Stomach (tissue), 9 donors: Measurements from ENCODE around the gene CD300LF. TPM values are rescaled to one million over a fixed set of nuclear protein-coding genes. Genes with fewer than 3 reads are reported as not detected.

Source experiments
- DNase-seq, 2 donors: peaks; one replicate each; pipeline versions ENCODE4 v3.0.0 to v3.0.0-alpha.2; 2013 to 2019
- H3K27ac ChIP-seq, 5 donors: fragments of 200-600 bp in 4 of 5; sonication (generic) in 4 of 5; one replicate each; pipeline ENCODE4 v1.5.1; 2013 to 2019; ENCODE audit warnings: mild to moderate bottlenecking in 1 of 5, moderate library complexity in 1 of 5
- H3K27me3 ChIP-seq, 3 donors: fragments of 200-600 bp; sonication (generic); one replicate each; pipeline ENCODE4 v1.5.1; 2017 to 2019; ENCODE audit warnings: mixed run types in 1 of 3
- H3K36me3 ChIP-seq, 4 donors: fragments of 200-600 bp; sonication (generic); 1 replicate in 3 of 4; 2 replicates in 1 of 4; pipeline ENCODE4 v1.5.1; 2016 to 2019
- H3K4me1 ChIP-seq, 4 donors: fragments of 200-600 bp; sonication (generic); one replicate each; pipeline ENCODE4 v1.5.1; 2016 to 2019
- H3K4me3 ChIP-seq, 4 donors: fragments of 200-600 bp; sonication (generic) in 3 of 4; one replicate each; pipeline ENCODE4 v1.5.1; 2016 to 2019; ENCODE audit warnings: mild to moderate bottlenecking in 1 of 4
- H3K9me3 ChIP-seq, 4 donors: fragments of 200-600 bp; sonication (generic); one replicate each; pipeline ENCODE4 v1.5.1; 2016 to 2019
- CTCF ChIP-seq, 7 experiments: fragments of 450-650 bp in 4 of 7; fragments of 200-600 bp in 3 of 7; sonication (generic) in 3 of 7; IDR thresholded peaks; one replicate each; pipeline ENCODE4 v1.5.1; 2016 to 2019; ENCODE audit warnings: antibody characterized with exemption in 7 of 7, control low read depth in 2 of 7, mild to moderate bottlenecking in 1 of 7
- EP300 ChIP-seq: sonication (generic); formaldehyde crosslinking; IDR thresholded peaks from one replicate; pipeline ENCODE4 v1.6.1; 2017; ENCODE audit warnings: antibody characterized with exemption
- POLR2A ChIP-seq, 4 donors: fragments of 450-650 bp; IDR thresholded peaks; one replicate each; pipeline ENCODE4 v1.6.1; 2016; ENCODE audit warnings: antibody characterized with exemption in 4 of 4, control low read depth in 2 of 4, mild to moderate bottlenecking in 1 of 4, moderate library complexity in 1 of 4
- POLR2AphosphoS5 ChIP-seq, 3 donors: sonication (generic); formaldehyde crosslinking; IDR thresholded peaks; one replicate each; pipeline ENCODE4 v1.6.1; 2016; ENCODE audit warnings: antibody characterized with exemption in 3 of 3
- WGBS, 5 donors: extraction: QIAGEN DNeasy Blood & Tissue Kit in 3 of 5; methylation state at CpG; one replicate each; pipeline versions ENCODE4 v1.1.5 to v1.1.7; 2013 to 2018; 5-methylcytosine and 5-hydroxymethylcytosine counted together
- intact Hi-C: fragments of 100-400 bp; cut with DNase I; formaldehyde crosslinking; loops from one replicate; pipeline ENCODE4 v1.15.1; 2023; ENCODE audit warnings: low total_unique reads
- polyA plus RNA-seq, 3 donors: library from polyadenylated mRNA; stranded (reverse); fragments of 200-250 nt; gene quantifications; one replicate each; pipeline ENCODE4 v1.2.3, GENCODE V29; 2013
- total RNA-seq, 5 donors: library from RNA; depleted of rRNA; stranded (reverse); fragments of >200 nt; gene quantifications; one replicate each; pipeline versions ENCODE4 v1.1.0 to v1.2.3, GENCODE V29; 2014 to 2016
- donor health status: healthy with polysubstance abuse.
- donor health status: Bipolar disorder and iron deficiency.
- donor health status: healthy.

CD300LF gene
- total and polyA plus RNA-seq, 8 donors = 0.75 to 3.9 (median 0.95) TPM; not detected in 5

- 29 to 46% (median 38%) methylated on average over 7 to 10 of the region's 10 CpGs for WGBS, 5 donors
- peak; percentile 83 to 91 for DNase-seq
- TF ChIP-seq POLR2AphosphoS5 (IDR thresholded peaks at IDR 0.05) = peak in 1 of 3 donors; percentile 33
- TF ChIP-seq POLR2A (IDR thresholded peaks at IDR 0.05) = no peak
- no peaks in the 10 kb centered on the region for H3K9me3 ChIP-seq
- H3K27me3 ChIP-seq = no peaks in the 10 kb centered on the region
- H3K36me3 ChIP-seq = peaks cover 0 to 18% (median 13%) of the 10 kb centered on the region in 4 donors
- peak overlapping the region; percentile 60 to 75 (median 69) for H3K27ac ChIP-seq
- peak overlapping the region in 1 of 4 donors; percentile 7 for H3K4me3 ChIP-seq
- H3K4me1 ChIP-seq = peaks cover 70 to 87% (median 77%) of the 10 kb centered on the region in 4 donors
- intact Hi-C loops = no loop called here
Measured at GRCh38 chr17:74759941-74760340, 47.2 kb upstream of the CD300LF start.

DNA sequence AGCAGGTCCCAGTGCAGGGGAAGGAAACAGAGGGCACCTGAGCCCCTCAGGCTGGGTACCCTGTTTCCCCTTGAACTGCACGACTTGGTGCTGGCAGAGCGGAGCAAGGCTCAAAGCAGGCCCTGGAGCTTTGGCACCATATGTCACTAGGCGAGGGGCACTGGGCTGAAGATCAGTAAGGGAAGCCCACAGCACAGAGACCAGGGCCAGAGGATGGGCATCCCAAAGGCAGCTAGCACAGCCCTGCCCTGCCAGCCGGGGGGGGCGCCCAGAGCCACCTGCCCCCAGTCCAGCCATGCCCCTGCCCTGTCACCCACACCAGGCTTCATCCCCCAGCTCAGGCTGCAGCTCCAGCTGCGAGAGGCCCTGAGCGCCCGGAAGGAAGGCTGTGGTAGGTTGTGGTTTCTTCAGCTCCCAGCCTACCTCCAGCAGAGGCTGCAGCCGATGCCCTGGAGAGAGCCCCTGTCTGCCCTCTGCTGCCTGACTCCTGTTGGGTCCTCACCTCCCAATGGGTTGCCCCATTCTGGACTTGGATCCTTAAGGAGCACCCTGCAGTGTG, 46.6 kb upstream of the CD300LF start:
- 31 to 60% (median 46%) methylated on average over 3 to 9 of the region's 9 CpGs for WGBS, 5 donors
- H3K4me3 ChIP-seq = peak overlapping the region in 1 of 4 donors; percentile 7
- intact Hi-C loops = no loop called here
- peaks cover 0 to 14% (median 7%) of the 10 kb centered on the region in 4 donors for H3K36me3 ChIP-seq
- H3K27ac ChIP-seq = peak overlapping the region; percentile 60 to 75 (median 69)
- no peaks in the 10 kb centered on the region for H3K9me3 ChIP-seq
- no peaks in the 10 kb centered on the region for H3K27me3 ChIP-seq
- no peak for DNase-seq
- H3K4me1 ChIP-seq = peaks cover 73 to 88% (median 77%) of the 10 kb centered on the region in 4 donors
- TF ChIP-seq CTCF (IDR thresholded peaks at IDR 0.05) = no peak
- TF ChIP-seq EP300 = no peak
- no peak for TF ChIP-seq POLR2AphosphoS5 (IDR thresholded peaks at IDR 0.05)
- no peak for TF ChIP-seq POLR2A (IDR thresholded peaks at IDR 0.05)

- DNase-seq = peak in 1 of 2 donors; percentile 63
- 60 to 86% (median 66%) methylated on average over 1 to 2 of the region's 2 CpGs for WGBS, 5 donors
Measured at GRCh38 chr17:74758848-74759168, 46.1 kb upstream of the CD300LF start.

GRCh38 chr17:74757931-74758847, 45.5 kb upstream of the CD300LF start:
- Histone ChIP-seq H3K36me3 (peaks cover 0 to 8% (median under 1%) of the 10 kb centered on the region in 4 donors), H3K4me3 (peak overlapping the region in 1 of 4 donors; percentile 6), H3K27me3 (no peaks in the 10 kb centered on the region), H3K27ac (peak overlapping the region; percentile 60 to 75 (median 69)), H3K9me3 (no peaks in the 10 kb centered on the region), H3K4me1 (peaks cover 65 to 87% (median 73%) of the 10 kb centered on the region in 4 donors)
- 32 to 41% (median 35%) methylated on average over 16 to 26 of the region's 26 CpGs for whole genome bisulfite sequencing, 5 donors
- DNase-seq = peak; percentile 59 to 74
- TF ChIP-seq POLR2AphosphoS5 (IDR thresholded peaks at IDR 0.05) (no peak), CTCF (IDR thresholded peaks at IDR 0.05) (no peak), POLR2A (IDR thresholded peaks at IDR 0.05) (no peak), EP300 (no peak)
- intact Hi-C loops = no loop called here

More at GRCh38 chr17:74758848-74759168, 46.1 kb upstream of the CD300LF start:
- peaks cover 0 to 9% (median 4%) of the 10 kb centered on the region in 4 donors for H3K36me3 ChIP-seq
- no peak for TF ChIP-seq CTCF (IDR thresholded peaks at IDR 0.05)
- no peak for TF ChIP-seq EP300
- TF ChIP-seq POLR2A (IDR thresholded peaks at IDR 0.05) = no peak
- no peak for TF ChIP-seq POLR2AphosphoS5 (IDR thresholded peaks at IDR 0.05)
- no peaks in the 10 kb centered on the region for H3K27me3 ChIP-seq
- peaks cover 71 to 87% (median 75%) of the 10 kb centered on the region in 4 donors for H3K4me1 ChIP-seq
- no peaks in the 10 kb centered on the region for H3K9me3 ChIP-seq
- peak overlapping the region; percentile 60 to 75 (median 69) for H3K27ac ChIP-seq
- H3K4me3 ChIP-seq = peak overlapping the region in 1 of 4 donors; percentile 6
- intact Hi-C loops = no loop called here
